ENCODE measurements around the gene SAMD4B. TPM values are rescaled to one million over a fixed set of nuclear protein-coding genes. Genes with fewer than 3 reads are reported as not detected.
A peak's percentile ranks its signal among the peaks of the same experiment; 100 is the strongest.

The SAMD4B gene
- total and polyA plus RNA-seq, 9 of the 15 experiments (the other 6 are each of a cell fraction or from before 2014, with no cell fraction given), result 3.4 to 90.5 (median 38.0) TPM

GRCh38 chr19:39413911-39414608 lies 71.8 kb downstream of the SAMD4B start (continued):
- TF ChIP-seq FOXO4 (CRISPR knock-in tag; IDR thresholded peaks at IDR 0.05), result no peak
- TF ChIP-seq, protein P1, sequence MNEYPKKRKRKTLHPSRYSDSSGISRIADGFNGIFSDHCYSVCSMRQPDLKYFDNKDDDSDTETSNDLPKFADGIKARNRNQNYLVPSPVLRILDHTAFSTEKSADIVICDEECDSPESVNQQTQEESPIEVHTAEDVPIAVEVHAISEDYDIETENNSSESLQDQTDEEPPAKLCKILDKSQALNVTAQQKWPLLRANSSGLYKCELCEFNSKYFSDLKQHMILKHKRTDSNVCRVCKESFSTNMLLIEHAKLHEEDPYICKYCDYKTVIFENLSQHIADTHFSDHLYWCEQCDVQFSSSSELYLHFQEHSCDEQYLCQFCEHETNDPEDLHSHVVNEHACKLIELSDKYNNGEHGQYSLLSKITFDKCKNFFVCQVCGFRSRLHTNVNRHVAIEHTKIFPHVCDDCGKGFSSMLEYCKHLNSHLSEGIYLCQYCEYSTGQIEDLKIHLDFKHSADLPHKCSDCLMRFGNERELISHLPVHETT (CRISPR knock-in tag; conservative IDR thresholded peaks at IDR 0.05 in 1 of 2, IDR thresholded peaks at IDR 0.05 in 1 of 2), result no peak
- no peak for TF ChIP-seq SNIP1 (IDR thresholded peaks at IDR 0.05; ENCODE audit: low read depth)
- peak; percentile 83 for TF ChIP-seq BCOR (IDR thresholded peaks at IDR 0.05)
- peak; percentile 79; the same call in 1 of the 2 replicates for TF ChIP-seq SMARCA5 (IDR thresholded peaks at IDR 0.05)
- TF ChIP-seq ZNF318 (IDR thresholded peaks at IDR 0.05; ENCODE audit: borderline replicate concordance in 1 of 2, low read depth in 1 of 2), result no peak
- TF ChIP-seq SUPT5H (IDR thresholded peaks at IDR 0.05), result 0 out of 2 replicates have a peak, but pooled peaks have one; percentile 26
- TF ChIP-seq RBM25 (IDR thresholded peaks at IDR 0.05; ENCODE audit: low read depth, low read length, severe bottlenecking), result peak; percentile 49
- no peak for TF ChIP-seq USF1 (CRISPR knock-in tag; IDR thresholded peaks at IDR 0.05)

All from K562 (cell line).